Mesothelial cell of epicardium (in vitro differentiated cells): Measurements from ENCODE around the gene JSRP1. TPM values are rescaled to one million over a fixed set of nuclear protein-coding genes. Genes with fewer than 3 reads are reported as not detected.

Source experiments
- DNase-seq, 2 experiments: peaks; one replicate each; pipeline ENCODE4 v3.0.0; 2021; ENCODE audit warnings: low spot score in 2 of 2; ENCODE audit not compliant: unreplicated experiment in 2 of 2
- H3K27ac Mint-ChIP-seq: 2 replicates; pipeline ENCODE4 v1.8.0; 2021; ENCODE audit warnings: mixed read lengths
- H3K27me3 Mint-ChIP-seq: 2 replicates; pipeline ENCODE4 v1.8.0; 2021; ENCODE audit warnings: low read depth, mixed read lengths
- H3K36me3 Mint-ChIP-seq: 2 replicates; pipeline ENCODE4 v1.8.0; 2021; ENCODE audit warnings: mixed read lengths
- H3K4me1 Mint-ChIP-seq: 2 replicates; pipeline ENCODE4 v1.8.0; 2021; ENCODE audit warnings: mixed read lengths
- H3K4me3 Mint-ChIP-seq: 2 replicates; pipeline ENCODE4 v1.8.0; 2021; ENCODE audit warnings: mild to moderate bottlenecking, moderate library complexity, mixed read lengths
- H3K9me3 Mint-ChIP-seq: 2 replicates; pipeline ENCODE4 v1.8.0; 2021; ENCODE audit warnings: mixed read lengths
- total RNA-seq: library from RNA; stranded (reverse); gene quantifications from 3 replicates; pipeline ENCODE4 v1.2.1, GENCODE V29; 2021
- TF ChIP-seq, protein P1 (sequence below): fragments of 200-600 bp; sonication (generic); IDR thresholded peaks from one replicate; pipeline ENCODE4 v1.5.0; 2021; ENCODE audit warnings: antibody characterized with exemption; ENCODE audit not compliant: unreplicated experiment

The JSRP1 gene
- total RNA-seq, 1 donor from 2014 or later, result 0.80 TPM

DNA sequence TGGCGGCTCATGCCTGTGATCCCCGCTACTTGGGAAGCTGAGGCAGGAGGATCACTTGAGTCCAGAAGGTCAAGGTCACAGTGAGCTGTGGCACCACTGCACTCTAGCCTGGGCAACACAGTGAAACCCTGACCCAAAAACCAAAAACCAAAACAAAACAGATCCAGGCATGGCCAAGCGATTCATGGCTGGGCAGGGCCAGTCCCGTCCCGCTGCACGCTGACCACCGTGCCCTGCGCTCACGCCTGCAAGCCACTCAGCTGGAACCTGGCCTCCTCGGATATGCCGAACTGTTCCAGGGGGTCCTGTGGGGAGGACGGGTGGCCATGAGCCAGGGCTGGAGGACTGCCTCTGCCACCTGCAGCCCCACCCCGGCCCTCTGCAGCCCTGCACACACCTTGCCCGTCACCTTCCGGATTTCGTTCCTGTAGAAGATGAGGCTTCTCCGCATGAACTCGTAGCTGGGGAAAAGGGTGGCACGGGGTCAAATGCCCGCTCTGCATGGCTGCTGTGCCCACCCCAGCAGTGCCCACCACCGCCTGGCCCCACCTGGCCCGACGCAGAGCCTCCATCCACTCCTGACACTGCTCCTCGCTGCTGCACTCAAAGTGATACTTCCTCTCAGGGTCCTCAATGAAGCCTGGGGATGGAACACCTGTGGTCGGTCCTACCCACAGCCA is 22.5 kb downstream of the JSRP1 start:
- DNase-seq, result no peak
- no peaks in the 10 kb centered on the region for H3K9me3 Mint-ChIP-seq
- H3K27ac Mint-ChIP-seq, result peak overlapping the region; percentile 43
- H3K27me3 Mint-ChIP-seq, result no peaks in the 10 kb centered on the region
- peak overlapping the region; percentile 87 for H3K4me3 Mint-ChIP-seq
- TF ChIP-seq, protein P1, sequence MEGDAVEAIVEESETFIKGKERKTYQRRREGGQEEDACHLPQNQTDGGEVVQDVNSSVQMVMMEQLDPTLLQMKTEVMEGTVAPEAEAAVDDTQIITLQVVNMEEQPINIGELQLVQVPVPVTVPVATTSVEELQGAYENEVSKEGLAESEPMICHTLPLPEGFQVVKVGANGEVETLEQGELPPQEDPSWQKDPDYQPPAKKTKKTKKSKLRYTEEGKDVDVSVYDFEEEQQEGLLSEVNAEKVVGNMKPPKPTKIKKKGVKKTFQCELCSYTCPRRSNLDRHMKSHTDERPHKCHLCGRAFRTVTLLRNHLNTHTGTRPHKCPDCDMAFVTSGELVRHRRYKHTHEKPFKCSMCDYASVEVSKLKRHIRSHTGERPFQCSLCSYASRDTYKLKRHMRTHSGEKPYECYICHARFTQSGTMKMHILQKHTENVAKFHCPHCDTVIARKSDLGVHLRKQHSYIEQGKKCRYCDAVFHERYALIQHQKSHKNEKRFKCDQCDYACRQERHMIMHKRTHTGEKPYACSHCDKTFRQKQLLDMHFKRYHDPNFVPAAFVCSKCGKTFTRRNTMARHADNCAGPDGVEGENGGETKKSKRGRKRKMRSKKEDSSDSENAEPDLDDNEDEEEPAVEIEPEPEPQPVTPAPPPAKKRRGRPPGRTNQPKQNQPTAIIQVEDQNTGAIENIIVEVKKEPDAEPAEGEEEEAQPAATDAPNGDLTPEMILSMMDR, result no peak
- peaks cover 24% of the 10 kb centered on the region for H3K4me1 Mint-ChIP-seq
- H3K36me3 Mint-ChIP-seq, result peaks cover 8% of the 10 kb centered on the region

DNA sequence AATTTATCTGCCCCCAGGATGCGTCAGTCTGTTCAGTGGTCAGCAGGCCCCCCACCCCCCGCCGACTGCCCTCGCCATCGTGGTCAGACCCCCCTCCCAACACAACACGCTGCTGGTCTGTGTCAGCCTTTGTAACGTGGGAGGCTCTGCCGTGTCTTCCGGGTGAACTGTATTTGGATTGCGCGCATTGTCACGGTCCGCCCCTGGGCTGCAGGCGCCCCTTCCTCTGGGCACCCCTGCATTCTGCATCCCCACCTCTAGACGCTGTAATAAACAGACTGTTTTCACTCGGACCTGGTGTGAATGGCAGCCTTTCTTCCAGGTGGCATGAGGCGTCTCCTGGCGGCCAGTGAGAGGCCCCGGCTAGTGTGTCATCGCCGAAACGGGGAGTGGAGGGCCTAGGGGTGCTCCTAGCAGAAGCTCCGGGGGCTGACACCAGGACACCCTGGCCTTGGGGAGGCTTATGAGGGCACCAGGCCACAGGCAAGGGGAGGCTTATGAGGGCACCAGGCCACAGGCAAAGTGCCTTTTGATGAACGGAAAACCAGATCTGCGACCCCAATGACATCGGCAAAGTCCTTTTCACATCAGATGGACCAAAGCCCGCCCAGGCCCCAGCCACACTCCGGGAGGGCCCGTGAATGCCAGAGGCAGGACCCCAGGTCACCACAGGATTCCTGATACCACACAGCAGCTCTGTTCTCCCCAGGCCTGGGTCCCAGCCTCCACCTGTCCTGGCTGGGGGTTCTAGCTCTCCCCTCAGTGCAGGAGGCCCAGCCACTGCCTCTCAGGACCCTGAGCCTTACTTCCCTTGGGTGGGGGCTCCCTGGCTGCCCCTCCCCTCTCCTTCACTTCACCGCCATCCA is 23.7 kb downstream of the JSRP1 start:
- TF ChIP-seq, protein P1, result no peak
- Mint-ChIP-seq H3K36me3 (peaks cover 10% of the 10 kb centered on the region), H3K9me3 (no peaks in the 10 kb centered on the region), H3K27ac (no peak overlapping the region), H3K27me3 (no peaks in the 10 kb centered on the region), H3K4me1 (peaks cover 11% of the 10 kb centered on the region), H3K4me3 (no peak overlapping the region)
- DNase-seq, result no peak

DNA sequence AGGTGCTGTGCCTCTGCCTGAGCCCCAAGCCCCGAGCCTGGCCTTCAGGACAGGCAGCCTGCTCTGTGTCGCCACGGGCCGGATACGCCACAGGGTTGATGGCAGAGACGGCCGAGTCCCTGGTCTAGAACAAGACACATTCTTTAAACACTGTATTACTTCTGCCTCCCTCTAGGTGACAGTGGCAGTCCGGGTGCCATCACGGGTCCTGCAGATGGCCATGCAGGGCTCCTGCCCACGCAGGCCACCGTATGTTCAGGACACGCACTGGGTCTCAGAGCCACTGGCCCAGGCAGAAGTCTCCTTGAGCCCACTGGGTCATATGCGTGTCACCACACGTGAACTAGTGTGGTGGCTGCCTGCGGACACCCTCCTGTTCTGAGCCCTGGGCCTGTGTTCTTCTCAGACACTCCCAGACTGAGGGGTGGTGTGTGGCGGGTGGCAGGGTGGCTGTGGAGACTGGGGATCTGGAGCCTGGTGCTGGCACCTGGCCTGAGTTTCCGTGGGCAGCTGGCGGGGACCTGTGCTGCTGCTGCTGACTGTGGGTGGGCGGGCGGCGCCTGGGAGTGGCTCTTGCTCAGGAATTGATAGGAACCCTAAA is 24.5 kb downstream of the JSRP1 start:
- H3K27me3 Mint-ChIP-seq, result no peaks in the 10 kb centered on the region
- TF ChIP-seq, protein P1, result no peak
- no peak for DNase-seq
- H3K27ac Mint-ChIP-seq, result peak overlapping the region; percentile 59
- H3K4me3 Mint-ChIP-seq, result no peak overlapping the region
- H3K4me1 Mint-ChIP-seq, result peaks cover 8% of the 10 kb centered on the region
- H3K9me3 Mint-ChIP-seq, result no peaks in the 10 kb centered on the region
- peaks cover 10% of the 10 kb centered on the region for H3K36me3 Mint-ChIP-seq

DNA sequence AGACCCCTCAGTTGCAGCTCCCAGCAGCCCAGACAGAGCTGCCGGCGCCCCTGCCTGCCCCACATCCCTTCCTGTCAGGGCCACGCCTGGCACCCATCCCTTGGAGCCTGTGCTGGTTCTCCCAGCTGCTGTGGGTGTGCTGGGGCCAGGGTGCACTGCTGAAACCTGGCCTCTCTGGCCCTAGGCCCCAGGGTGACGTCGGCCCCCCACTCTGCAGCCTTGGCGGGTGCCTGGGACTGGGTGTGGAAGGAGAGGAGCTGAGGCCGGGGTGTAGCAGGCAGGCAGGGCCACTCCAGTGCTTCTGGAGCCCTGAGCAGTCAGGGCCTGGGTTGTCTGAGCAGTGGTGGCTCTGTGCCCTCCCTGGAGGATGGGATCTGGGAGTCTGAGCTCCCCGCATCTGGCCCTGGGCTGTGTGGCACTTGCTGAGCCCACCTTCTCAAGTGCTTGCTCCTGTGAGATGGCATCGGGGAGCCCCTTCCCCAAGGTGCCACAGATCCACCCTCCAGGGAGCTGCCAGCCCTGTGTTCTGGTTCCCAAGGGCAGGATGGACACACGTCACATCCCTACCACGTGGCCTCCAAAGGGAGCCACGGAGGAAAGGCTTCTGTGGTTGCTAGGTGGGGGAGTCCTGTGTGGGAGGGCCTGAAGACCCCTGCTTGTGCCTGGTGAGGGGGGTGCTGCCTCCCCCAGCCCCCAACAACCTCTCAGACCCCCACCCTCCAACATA is 25.2 kb downstream of the JSRP1 start:
- TF ChIP-seq, protein P1, result no peak
- H3K4me1 Mint-ChIP-seq, result peaks cover 6% of the 10 kb centered on the region
- peaks cover 10% of the 10 kb centered on the region for H3K36me3 Mint-ChIP-seq
- no peak overlapping the region for H3K4me3 Mint-ChIP-seq
- H3K9me3 Mint-ChIP-seq, result no peaks in the 10 kb centered on the region
- H3K27ac Mint-ChIP-seq, result peak overlapping the region; percentile 59
- H3K27me3 Mint-ChIP-seq, result no peaks in the 10 kb centered on the region
- no peak for DNase-seq

DNA sequence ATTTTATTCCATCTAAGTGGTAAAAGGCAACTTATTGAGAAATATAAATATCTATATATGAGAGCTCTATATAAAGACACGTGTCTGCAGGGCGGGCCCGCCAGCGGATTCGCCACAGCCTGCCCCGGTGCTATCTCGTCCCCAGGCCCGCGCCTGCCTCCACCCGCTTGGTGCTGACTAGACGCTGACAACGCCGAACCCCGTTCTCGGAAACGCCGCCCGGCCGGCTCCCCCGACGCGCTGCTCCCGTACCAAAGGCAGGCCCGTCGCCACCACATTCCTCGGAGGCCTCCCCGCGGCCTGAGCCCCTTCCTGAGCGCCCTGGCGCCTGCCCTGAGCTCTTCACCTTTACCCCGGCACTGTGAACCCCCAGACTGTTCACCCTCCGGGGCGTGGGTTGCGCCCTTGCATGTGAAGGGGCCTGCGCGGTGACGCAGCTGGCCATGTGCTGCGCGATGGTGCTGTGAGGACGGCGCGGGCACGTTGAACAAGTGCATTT is 26.1 kb downstream of the JSRP1 start:
- H3K27me3 Mint-ChIP-seq, result no peaks in the 10 kb centered on the region
- H3K36me3 Mint-ChIP-seq, result peaks cover 10% of the 10 kb centered on the region
- H3K9me3 Mint-ChIP-seq, result no peaks in the 10 kb centered on the region
- peaks cover 3% of the 10 kb centered on the region for H3K4me1 Mint-ChIP-seq
- no peak overlapping the region for H3K27ac Mint-ChIP-seq
- TF ChIP-seq, protein P1, result no peak
- no peak overlapping the region for H3K4me3 Mint-ChIP-seq
- no peak for DNase-seq
